ENCODE data around the gene RBPJ. TPM values are rescaled to one million over a fixed set of nuclear protein-coding genes. Genes with fewer than 3 reads are reported as not detected.

The RBPJ gene
- total RNA-seq, 1 donor from 2014 or later = 42.3 TPM

Other genes with a start within 250 kb of the RBPJ start
- gene CCKAR, start 169.5 kb downstream of the RBPJ start, total RNA-seq = not detected in 2 replicates

Measured in lung microvascular endothelial cell (primary cell).